DND-41 (cell line): ENCODE measurements around the gene IPCEF1.

Experiments used
- ATAC-seq: fragments of 200-7000 bp; cut with Tn5 transposase; 3 replicates; pipeline ENCODE4 v1.9.1; 2021; ENCODE audit warnings: low read depth; ENCODE audit not compliant: insufficient read depth
- DNase-seq: peaks from one replicate; pipeline ENCODE4 v3.0.0-alpha.2; 2020
- H2AFZ ChIP-seq: 2 replicates; pipeline ENCODE4 v1.6.0; 2012; ENCODE audit warnings: low read depth, low read length
- H3K27ac ChIP-seq: 2 replicates; pipeline ENCODE4 v1.5.1; 2012; ENCODE audit warnings: low read length, inconsistent platforms
- H3K27me3 ChIP-seq: fragments of 200-600 bp; sonication (generic); 2 replicates; pipeline ENCODE4 v1.6.0; 2012; ENCODE audit warnings: low read length, mild to moderate bottlenecking, inconsistent platforms; ENCODE audit not compliant: insufficient read depth, poor library complexity
- H3K36me3 ChIP-seq: 2 replicates; pipeline ENCODE4 v1.5.1; 2012; ENCODE audit warnings: low read length, inconsistent platforms; ENCODE audit not compliant: insufficient read depth
- H3K4me1 ChIP-seq: 2 replicates; pipeline ENCODE4 v1.5.1; 2012; ENCODE audit warnings: mild to moderate bottlenecking, low read length; ENCODE audit not compliant: insufficient read depth
- H3K4me2 ChIP-seq: 2 replicates; pipeline ENCODE4 v1.6.0; 2012; ENCODE audit warnings: mild to moderate bottlenecking, moderate library complexity, low read length, inconsistent platforms; ENCODE audit not compliant: insufficient read depth
- H3K4me3 ChIP-seq, 2 experiments: fragments of 200-600 bp in 1 of 2; shearing (Covaris generic) in 1 of 2; 2 replicates each; pipeline ENCODE4 v1.5.1; 2012 to 2016; ENCODE audit warnings: inconsistent platforms in 2 of 2, low read length in 2 of 2, mild to moderate bottlenecking in 2 of 2, low read depth in 1 of 2, moderate library complexity in 1 of 2
- H3K79me2 ChIP-seq: 2 replicates; pipeline ENCODE4 v1.6.0; 2012; ENCODE audit warnings: low read length, inconsistent platforms; ENCODE audit not compliant: insufficient read depth
- H3K9ac ChIP-seq: 2 replicates; pipeline ENCODE4 v1.6.0; 2012; ENCODE audit warnings: low read depth, mild to moderate bottlenecking, inconsistent platforms, low read length, moderate library complexity
- H3K9me3 ChIP-seq: 2 replicates; pipeline ENCODE4 v1.5.1; 2012; ENCODE audit warnings: low read length, moderate library complexity, mild to moderate bottlenecking, inconsistent platforms; ENCODE audit not compliant: insufficient read depth, severe bottlenecking
- H4K20me1 ChIP-seq: 2 replicates; pipeline ENCODE4 v1.6.0; 2012; ENCODE audit warnings: low read length; ENCODE audit not compliant: insufficient read depth
- CTCF ChIP-seq: IDR thresholded peaks from 2 replicates; pipeline ENCODE4 v1.5.1; 2012; ENCODE audit warnings: borderline replicate concordance, low read length, moderate library complexity, mild to moderate bottlenecking; ENCODE audit not compliant: poor library complexity, severe bottlenecking; ENCODE audit errors: extremely low read depth
- EZH2 ChIP-seq: IDR thresholded peaks from 3 replicates; pipeline ENCODE4 v1.6.1; 2012; ENCODE audit warnings: borderline replicate concordance, low read depth, mild to moderate bottlenecking, moderate library complexity, low read length, inconsistent platforms; ENCODE audit not compliant: severe bottlenecking

Gene IPCEF1

GRCh38 chr6:154289818-154290508 lies 66.6 kb downstream of the IPCEF1 start:
- no peak for DNase-seq
- H3K27ac ChIP-seq, result no peak overlapping the region
- no peak overlapping the region for H2AFZ ChIP-seq
- H3K9me3 ChIP-seq, result peaks cover 4% of the 10 kb centered on the region
- no peak for ATAC-seq
- H3K9ac ChIP-seq, result no peak overlapping the region
- H3K27me3 ChIP-seq, result no peaks in the 10 kb centered on the region
- H3K4me3 ChIP-seq, result no peak overlapping the region
- H3K36me3 ChIP-seq, result no peaks in the 10 kb centered on the region
- H3K4me2 ChIP-seq, result no peak overlapping the region
- TF ChIP-seq CTCF (no peak), EZH2 (no peak)
- H4K20me1 ChIP-seq, result no peaks in the 10 kb centered on the region
- no peaks in the 10 kb centered on the region for H3K4me1 ChIP-seq
- no peaks in the 10 kb centered on the region for H3K79me2 ChIP-seq

- Histone ChIP-seq H3K79me2 (no peaks in the 10 kb centered on the region), H3K27ac (no peak overlapping the region), H3K4me1 (no peaks in the 10 kb centered on the region), H3K4me3 (no peak overlapping the region), H4K20me1 (no peaks in the 10 kb centered on the region), H3K36me3 (no peaks in the 10 kb centered on the region), H3K27me3 (no peaks in the 10 kb centered on the region), H3K9ac (no peak overlapping the region), H3K4me2 (no peak overlapping the region), H3K9me3 (peaks cover 4% of the 10 kb centered on the region), H2AFZ (no peak overlapping the region)
- TF ChIP-seq EZH2 (no peak), CTCF (no peak)
- ATAC-seq (no peak), DNase-seq (no peak)
Measured at GRCh38 chr6:154285826-154286225, 70.8 kb downstream of the IPCEF1 start.

GRCh38 chr6:154284313-154284853 lies 72.2 kb downstream of the IPCEF1 start:
- H3K9ac ChIP-seq, result no peak overlapping the region
- no peak overlapping the region for H3K4me3 ChIP-seq
- ATAC-seq, result no peak

More at GRCh38 chr6:154284313-154284853, 72.2 kb downstream of the IPCEF1 start:
- Histone ChIP-seq H3K27ac (no peak overlapping the region), H3K4me1 (no peaks in the 10 kb centered on the region), H2AFZ (no peak overlapping the region), H3K36me3 (no peaks in the 10 kb centered on the region), H3K4me2 (no peak overlapping the region), H3K27me3 (no peaks in the 10 kb centered on the region), H4K20me1 (no peaks in the 10 kb centered on the region), H3K9me3 (no peaks in the 10 kb centered on the region), H3K79me2 (no peaks in the 10 kb centered on the region)
- TF ChIP-seq EZH2, result no peak
- TF ChIP-seq CTCF, result no peak
- DNase-seq, result no peak
